Kidney tubule cell (primary cell): ENCODE measurements around the gene GALNT17.
"Not testable (repeated sequence)": the region's sequence is repeated elsewhere in the genome, so short reads cannot be mapped to it uniquely, and the experiment has no call there.

Source experiments
- DNase-seq: peaks from one replicate; pipeline ENCODE4 v3.0.0-alpha.2; 2018; ENCODE audit warnings: low spot score

The GALNT17 gene

DNA sequence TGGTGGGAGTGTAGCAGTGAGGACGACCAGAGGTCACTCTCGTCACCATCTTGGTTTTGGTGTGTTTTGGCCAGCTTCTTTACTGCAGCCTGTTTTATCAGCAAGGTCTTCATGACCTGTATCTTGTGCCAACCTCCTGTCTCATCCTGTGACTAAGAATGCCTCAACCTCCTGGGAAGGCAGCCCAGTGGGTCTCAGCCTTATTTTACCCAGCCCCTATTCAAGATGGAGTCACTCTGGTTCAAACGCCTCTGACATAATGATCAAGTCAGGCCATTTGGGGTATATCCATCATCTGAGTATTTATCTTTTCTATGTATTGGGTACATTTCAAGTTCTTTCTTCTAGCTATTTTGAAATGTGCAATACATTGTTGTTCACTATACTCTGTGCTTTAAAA is 503.9 kb downstream of the GALNT17 start:
- not testable (repeated sequence) for DNase-seq

DNA sequence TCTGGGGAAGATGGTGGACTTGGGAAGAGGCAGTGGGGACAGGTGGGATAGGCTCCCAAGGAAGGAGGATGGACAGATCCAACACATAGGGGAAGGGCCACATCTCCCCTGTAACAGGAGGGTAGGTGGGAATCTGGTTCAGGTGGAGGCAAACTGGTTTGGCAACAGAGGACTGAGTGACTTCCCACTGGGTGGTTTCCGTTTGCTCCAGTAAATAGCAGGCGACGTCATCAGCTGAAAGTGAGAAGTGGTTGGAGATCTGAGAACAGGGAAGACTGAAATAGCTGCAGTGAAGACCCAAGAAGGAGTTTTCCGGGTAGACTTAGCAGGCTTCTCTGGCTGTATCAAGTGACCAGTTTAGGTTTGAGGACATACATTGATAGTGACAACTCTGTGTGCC is 504.4 kb downstream of the GALNT17 start:
- peak; percentile 42 for DNase-seq

DNA sequence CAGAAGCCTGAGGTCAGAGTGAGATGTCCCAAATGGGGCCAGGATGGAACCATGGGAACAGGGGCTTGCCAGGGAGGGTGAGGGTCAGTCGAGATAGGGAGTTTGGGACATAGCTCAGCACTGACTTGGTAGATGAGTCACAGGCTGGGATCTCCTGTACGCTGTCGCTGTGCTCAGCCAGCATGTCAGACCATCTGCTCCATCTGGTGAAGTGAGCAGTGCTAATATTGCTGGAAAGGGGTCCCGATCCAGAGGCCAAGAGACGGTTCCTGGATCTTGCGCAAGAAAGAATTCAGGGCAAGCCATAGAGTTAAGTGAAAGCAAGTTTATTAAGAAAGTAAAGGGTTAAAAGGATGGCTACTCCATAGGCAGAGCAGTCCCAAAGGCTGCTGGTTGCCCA is 505.6 kb downstream of the GALNT17 start:
- DNase-seq, result peak; percentile 47

DNA sequence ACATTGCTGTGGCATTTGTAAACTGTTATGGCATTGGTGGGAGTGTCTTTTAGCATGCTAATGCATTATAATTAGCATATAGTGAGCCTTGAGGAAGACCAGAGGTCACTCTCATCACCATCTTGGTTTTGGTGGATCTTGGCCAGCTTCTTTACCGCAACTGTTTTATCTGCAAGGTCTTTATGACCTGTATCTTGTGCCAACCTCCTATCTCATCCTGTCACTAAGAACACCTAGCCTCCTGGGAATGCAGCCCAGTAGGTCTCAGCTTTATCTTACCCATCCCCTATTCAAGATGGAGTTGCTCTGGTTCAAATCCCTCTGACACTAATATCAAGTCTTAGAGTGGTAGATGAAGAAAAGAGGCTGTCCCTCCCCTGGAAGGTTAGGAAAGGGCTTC is 506.2 kb downstream of the GALNT17 start:
- no peak for DNase-seq

DNA sequence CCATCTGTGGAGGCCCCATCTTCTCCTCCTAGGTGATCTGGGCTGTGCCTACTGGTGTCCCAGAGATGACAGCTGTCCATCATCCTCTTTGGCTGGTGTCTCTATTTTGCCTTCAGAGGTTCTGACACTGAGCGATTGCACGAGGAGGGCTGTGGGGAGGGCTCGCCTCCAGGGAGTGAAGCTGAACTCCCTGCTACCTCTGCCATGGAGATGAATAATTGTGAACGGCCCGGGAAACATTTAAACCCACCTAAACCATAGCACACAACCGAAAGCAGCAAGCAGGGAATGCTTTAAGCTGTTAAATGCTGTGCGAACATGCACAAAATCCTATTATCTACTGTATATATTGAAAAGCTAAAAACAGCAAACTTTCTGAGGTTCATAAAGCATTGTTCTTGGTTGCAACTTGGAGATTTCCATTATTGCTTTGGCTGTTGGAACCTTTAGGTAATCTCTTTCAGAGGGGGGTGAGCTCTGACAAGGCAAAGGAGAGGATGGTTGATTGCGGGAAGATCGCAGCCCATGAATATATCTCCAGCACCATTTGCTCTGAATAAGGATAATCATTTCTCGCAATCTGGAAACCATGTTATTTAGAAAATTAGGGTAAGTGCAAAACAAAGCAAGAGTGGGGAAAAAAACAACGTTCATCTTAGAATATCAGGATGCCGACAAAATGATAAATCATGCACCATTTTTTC is 507.6 kb downstream of the GALNT17 start:
- no peak for DNase-seq

DNA sequence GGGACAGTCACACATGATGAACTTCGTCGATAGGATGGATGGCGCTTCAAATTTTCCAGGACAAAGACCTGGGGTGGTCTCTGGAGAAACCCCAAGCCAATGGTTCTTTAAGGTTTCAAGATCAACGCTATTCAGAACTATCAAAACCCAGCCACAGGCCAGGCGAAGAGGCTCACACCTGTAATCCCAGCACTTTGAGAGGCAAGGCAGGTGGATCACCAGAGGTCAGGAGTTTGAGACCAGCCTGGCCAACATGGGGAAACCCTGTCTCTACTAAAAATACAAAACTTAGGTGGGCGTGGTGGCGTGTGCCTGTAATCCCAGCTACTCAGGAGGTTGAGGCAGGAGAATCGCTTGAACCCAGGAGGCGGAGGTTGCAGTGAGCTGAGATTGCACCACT is 511.1 kb downstream of the GALNT17 start:
- not testable (repeated sequence) for DNase-seq

DNA sequence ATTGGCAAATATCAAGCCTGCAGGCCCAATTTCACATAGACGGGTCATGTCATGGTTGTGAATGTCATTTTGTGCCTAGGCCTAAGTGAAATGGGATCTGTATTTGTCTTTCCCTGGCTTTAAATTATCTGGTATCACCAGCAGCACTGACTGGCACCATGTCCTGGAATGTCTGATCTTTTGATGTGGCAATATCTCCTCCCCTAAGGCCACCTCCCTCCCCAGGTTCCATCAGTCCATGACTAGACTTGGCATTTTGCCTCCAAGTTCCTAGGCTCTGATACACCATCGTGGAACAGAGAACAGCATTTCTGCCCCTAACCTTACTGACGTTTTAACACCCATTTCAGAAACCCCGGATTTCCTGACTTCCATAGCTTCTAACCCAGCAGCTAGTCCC is 513.9 kb downstream of the GALNT17 start:
- DNase-seq, result peak; percentile 26

DNA sequence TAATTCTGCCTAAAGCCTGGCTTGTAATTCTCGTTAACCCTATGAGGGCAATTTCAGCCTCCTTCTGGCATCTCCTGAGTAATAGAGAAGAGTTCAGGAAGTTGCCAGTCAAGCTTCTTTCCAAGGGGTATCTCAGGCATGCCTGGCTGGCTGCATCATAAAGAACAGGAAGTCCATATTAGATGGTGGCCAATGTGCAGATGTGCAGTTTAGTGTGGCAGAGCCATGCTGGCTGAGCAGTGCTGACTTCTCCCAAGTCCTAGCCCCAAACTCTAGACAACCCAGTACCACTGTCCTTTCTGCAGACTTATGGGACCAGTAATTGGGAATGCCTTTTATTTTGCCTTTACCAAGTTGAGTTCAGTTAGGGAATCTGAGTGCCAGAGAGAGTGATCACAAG is 517.9 kb downstream of the GALNT17 start:
- DNase-seq, result no peak

DNA sequence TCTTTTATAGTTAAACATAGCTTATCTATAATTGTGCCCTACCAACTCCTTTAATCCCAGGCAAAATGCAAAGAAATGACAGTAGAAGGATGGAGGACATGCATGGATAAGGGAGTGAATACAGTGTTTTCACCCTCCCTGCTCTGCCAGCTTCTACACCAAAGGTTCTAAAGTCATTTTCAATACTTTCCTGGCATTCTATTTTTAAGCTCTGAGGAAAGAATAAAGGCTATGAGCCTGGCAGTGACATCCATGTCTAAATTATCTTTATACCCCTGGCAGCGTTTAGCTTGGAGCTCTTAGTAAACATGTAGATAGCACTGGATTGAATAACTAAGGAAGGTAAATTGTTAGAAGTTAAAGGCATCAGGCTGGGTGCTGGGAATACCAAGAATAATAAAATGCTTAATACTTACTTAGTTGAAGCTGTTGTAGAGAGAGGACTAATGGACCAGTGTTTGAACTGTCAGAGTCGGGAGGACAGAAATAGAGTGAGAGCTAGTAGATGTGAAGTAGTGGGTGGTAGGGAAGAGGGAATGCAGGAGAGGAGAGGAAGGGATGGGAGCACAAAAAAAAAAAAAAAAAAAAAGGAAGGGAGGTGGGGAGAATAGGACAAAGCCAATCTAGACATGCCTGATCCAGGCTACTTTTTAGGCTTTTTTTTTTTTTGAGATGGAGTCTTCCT is 518.9 kb downstream of the GALNT17 start:
- DNase-seq, result no peak

DNA sequence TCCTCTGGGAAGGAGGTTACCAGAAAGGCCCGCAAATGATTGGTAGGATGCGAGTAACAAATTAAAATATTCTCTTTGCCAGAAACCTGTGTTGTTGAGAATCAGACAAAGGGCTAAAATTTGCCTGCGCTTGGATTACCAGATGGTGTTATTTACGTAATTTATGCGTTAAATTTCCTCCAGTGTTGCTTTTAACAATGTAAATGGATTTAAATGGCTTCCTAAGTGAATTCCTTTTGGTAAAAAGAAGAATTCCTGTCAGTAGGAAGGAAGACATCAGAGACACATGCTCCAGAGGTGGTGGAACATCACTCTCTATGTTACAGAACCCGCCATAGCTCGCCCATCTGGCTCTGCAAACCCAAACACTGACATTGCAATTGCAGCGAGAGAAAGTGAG is 520.6 kb downstream of the GALNT17 start:
- DNase-seq, result no peak

DNA sequence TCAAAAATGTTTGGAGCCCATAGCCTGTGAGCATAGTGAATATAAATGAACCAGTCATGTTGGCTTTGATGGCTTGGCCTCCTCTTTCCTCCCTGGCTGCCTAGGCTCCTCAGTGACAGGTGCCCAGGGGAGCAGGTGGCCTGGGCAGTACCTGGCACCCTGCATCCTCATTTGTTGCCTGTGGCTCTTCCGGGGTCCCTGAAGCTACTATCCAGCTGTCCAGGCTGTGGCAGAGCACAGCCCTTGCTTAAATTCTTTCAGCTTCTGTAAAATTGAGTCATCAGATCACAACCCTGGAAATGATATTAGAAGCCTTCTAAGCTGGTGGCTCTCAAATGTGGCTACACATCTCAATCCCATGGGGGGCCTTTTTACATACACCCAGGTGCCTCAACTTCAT is 525.4 kb downstream of the GALNT17 start:
- DNase-seq, result no peak

DNA sequence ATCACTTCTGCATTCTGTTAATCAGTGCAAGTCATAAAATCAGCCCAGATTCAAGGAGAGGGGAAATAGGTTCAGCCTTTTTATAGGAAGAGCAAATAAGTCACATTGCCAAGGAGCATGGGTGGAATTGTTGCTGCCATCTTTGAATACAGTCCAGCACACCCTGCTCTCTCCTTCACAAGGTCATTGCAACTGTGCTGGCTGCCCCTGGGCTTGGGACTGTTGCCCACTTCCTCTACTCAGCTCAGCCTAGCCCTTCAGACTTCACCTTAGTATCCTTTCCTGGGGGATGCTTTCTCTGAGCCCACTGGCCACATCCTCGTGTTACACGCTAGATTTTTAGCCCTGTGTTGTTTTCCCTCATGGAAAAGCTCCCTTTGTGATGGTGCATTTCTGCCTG is 527.7 kb downstream of the GALNT17 start:
- DNase-seq, result no peak

DNA sequence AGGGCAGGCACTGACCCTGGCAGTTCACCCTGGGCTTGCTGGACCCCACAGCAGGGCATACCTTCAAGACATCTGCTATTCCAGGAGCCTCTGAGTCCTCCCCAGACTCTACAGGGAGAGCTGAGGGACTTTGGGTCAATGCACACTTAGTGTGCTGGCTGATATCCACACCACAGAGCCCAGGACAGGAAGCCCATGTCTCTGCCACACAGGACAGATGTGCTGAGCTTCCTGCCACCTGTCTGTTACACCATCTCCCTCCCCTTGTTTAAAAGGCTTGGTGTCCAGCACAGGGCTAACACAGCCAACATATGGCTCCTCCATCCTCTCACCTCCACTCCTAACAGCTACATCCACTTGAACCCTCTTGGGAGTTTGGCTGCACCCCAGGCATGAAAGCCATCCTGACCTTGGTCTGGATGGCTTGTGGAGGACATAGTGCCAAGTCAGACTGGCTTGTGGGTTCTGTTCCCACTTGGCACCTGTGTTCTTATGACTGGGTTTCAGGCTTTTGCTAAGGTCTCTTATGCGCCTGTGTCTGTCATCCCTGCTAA is 529.8 kb downstream of the GALNT17 start:
- DNase-seq, result no peak

DNA sequence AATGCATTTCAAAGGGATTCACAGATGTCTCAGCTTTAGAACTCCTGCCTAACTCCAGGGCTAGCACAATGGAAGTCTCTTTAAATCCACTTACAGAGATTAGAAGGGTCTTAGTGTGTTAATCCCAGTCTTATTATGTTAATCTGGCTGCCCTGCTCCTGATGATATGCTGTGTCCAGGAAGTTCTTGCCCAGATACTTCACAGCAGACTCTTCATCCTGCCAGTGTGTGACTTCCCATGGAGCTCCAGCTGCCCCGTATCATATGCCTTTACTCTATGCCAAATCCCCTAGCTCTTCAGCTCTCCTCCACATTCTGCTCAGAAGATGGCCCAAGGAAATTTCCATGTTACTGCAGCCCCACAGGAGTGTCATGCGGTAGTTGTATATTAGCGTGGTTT is 533.8 kb downstream of the GALNT17 start:
- DNase-seq, result no peak

DNA sequence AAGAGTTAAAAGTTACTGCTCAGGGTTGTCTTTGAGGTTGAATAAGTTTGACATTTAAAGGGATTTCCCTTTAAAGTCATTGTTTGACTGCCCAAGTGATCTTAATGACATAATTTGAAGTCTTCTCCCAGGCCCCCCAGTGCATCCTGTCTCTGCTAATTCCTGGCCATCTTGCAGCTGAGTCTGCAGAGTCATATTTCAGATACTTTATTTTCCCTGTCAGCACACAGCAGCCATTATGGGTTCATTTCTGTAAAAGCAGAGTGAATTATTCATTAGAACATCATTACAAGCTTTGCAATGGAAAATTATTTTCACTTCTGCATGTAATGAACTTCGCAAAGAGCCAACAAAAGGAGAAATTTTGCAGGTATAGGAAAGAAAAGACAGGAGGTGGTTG is 536.6 kb downstream of the GALNT17 start:
- DNase-seq, result no peak

DNA sequence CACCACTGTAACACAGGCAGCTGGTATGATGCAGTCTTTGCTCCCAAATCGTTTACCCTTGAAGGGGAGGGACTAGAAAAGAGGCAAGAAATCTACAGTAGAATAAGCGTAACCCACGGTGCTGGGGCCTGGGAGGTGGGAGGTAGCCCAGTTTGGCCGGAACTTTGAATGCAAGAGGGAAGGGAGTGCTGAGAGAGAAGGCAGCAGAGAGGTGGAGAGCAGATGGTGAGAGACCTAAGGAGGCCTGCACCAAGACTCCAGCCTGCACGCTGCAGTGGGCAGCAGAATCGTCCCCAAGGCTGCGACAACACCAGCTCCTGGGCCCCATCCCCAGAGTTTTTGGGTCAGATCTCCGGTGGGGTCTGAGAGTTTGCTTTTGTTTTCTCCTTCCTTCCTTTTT is 547.5 kb downstream of the GALNT17 start:
- no peak for DNase-seq

DNA sequence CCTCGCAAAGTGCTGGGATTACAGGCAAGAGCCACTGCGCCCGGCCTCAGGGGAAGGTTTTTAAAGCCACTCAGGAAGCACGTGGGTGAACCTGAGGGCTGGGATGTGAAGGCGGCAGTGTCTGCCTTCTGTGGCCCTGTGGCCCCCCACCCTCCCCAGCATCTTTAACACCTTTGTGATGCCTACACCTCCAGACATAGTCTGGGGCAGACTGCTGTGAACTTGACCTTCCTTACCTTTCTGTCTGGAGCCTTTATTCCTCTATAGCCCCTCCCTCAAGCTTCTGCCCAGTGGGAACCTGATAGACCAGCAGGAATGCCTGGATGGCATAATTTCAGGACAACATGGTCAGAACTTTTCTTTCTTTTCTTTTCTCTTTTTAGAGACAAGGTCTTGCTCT is 550.2 kb downstream of the GALNT17 start:
- no peak for DNase-seq

DNA sequence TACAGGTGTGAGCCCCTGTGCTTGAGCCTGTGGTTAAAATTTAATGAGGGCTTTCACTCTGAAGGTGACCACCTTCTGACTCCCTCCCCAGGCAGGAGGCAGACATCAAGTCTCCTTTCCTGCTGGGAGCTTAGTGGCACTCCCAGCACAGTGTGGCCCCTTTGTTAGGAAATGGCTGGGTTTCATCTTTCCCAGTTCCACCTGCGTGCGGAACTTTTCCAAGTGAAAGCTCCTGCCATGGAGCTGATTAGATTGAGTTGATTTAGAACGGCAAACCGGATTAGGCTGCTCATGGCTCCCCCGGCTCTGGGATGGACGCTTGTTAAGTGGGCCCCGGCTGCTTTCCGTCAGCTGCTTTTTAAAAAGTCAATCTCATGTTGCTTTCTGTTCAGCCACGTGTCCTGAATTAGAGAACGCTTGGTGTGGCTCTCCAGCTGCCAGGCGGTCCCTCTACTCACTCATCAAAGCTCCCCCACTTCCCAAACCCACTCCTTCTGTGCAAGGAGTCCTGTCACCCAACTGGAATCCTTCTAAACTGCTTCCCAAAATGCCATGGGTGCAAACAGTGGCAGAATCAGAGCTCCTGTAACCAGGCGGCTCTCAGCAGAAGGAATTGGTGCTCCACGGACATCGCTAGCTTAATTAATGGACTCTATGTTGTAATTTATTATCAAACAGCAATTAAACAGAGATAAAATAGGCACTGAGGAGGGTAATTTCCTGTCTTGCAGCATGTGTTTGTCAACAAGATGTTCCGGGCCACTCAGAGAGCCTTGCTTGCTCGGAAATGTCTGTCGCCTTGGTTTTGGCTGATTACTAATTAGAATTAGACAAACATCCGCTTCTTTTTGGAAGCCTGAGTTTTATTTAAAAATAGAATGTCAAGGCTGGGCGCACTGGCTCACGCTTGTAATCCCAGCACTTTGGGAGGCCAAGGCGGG is 551.2 kb downstream of the GALNT17 start:
- DNase-seq, result no peak

DNA sequence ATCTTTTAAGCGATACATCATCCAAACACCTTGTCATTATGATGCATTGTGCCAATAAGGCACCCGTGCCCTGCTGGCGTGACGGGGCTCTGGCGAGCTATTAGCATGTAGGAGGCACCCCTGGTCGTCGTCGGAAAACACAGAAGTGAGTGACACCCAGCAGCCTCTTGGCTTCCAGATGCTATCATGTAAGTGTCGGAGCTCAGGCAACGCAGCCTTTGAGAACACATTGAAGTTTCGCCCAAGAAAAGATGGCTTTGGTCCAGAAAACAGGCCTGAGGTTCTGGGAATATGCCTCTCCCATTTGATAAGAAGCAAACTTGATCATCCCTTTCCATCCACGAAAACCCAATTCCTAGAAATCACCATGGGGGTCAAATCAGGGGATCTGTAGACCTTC is 555.3 kb downstream of the GALNT17 start:
- no peak for DNase-seq

DNA sequence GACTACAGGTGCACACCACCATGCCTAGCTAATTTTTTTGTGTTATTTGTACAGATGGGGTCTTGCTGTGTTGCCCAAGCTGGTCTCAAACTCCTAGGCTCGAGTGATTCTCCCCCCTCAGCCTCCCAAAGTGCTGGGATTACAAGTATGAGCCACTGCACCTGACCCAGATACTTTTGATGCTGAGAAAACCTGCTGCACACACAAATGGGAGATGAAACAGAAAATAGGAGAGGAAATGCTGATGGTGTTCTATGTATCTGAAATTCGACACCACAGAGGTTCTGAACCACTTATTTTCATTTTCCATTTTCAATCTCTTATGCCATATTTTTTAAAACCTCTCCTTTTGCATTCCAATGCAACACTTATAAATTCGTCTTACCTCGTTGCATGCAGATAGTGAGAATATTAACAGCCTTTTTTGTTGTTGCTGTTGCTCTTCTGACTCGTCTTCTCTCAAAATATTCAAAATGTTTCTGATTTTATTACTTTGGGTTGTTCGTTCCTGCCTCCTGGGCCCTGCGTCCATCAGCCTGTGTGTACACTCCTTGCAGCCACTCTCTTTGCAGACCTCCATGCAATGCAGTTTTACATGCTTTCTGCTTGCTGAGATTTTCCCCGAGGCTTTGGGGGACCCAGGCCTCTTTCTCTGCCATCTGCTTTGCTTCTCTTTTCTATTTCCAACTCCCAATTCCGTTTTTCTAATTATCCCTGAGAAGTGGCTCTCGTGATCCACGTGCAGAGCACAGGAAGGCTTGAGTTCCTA is 556.1 kb downstream of the GALNT17 start:
- DNase-seq, result no peak

DNA sequence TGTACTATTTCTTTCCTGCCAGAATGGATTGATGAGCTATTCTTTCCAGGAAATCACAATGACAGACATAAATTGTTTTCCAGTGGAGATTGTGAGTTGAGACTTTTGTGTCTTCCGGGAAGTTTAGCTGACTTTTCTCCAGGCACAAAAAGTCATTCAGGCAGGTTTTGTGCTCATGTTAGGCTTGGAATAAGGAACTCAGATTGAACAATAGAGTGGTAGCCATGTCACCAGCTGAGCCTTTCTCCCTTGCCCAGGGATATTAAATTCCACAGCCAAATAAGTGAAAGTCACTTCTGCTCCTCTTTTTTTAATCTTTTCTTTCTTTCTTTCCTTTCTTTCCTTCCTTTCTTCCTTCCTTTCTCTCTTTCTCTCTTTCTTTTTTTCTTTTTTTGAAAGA is 559.6 kb downstream of the GALNT17 start:
- no peak for DNase-seq

DNA sequence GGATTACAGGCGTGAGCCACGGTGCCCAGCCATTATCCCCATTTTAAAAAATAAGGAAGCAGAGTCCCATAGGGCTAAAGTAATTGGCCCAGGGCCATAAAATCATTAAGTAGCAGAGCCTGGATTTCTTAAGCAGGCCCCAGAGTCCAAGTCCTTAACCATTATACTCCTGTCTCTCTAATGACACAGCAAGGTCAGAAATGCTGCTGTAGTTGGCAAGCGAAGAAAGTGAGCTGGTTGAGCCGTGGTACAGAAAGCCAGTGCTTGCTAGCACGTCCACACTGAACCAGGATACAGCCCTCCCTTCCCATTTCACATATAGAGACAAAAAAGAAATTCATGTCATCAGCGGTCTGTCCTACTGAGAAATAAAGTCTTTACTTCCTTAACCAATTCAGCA is 562.7 kb downstream of the GALNT17 start:
- DNase-seq, result no peak
